Testis (tissue), 2 donors: Measurements from ENCODE around the gene KCNJ4.
"Not testable (repeated sequence)": the region's sequence is repeated elsewhere in the genome, so short reads cannot be mapped to it uniquely, and the experiment has no call there.

ENCODE experiments used
- POLR2A ChIP-seq: fragments of 450-650 bp; IDR thresholded peaks from one replicate; pipeline ENCODE4 v1.6.1; 2017; ENCODE audit warnings: antibody characterized with exemption, mild to moderate bottlenecking, moderate library complexity
- TF ChIP-seq, protein P1 (sequence below), 3 experiments: fragments of 450-650 bp in 2 of 3; fragments of 200-600 bp in 1 of 3; sonication (generic) in 1 of 3; IDR thresholded peaks; one replicate each; pipeline ENCODE4 v1.5.1; 2016 to 2019; ENCODE audit warnings: antibody characterized with exemption in 3 of 3, mild to moderate bottlenecking in 2 of 3, moderate library complexity in 1 of 3

DNA sequence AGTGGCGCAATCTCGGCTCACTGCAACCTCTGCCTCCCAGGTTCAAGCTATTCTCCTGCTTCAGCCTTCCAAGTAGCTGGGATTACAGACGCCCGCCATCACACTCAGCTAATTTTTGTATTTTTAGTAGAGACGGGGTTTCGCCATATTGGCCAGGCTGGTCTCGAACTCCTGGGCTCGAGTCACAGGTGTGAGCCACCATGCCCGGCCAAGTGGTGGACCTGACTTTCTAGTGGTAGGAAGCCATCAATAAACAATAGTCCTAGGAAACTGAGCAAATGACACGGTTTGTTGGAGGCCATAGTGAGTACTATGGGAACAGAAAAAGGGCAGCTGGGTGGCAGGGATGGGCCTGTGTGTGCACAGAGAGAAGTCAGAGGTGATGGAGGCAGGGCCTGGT lies 15.2 kb upstream of the KCNJ4 start:
- TF ChIP-seq, protein P1, sequence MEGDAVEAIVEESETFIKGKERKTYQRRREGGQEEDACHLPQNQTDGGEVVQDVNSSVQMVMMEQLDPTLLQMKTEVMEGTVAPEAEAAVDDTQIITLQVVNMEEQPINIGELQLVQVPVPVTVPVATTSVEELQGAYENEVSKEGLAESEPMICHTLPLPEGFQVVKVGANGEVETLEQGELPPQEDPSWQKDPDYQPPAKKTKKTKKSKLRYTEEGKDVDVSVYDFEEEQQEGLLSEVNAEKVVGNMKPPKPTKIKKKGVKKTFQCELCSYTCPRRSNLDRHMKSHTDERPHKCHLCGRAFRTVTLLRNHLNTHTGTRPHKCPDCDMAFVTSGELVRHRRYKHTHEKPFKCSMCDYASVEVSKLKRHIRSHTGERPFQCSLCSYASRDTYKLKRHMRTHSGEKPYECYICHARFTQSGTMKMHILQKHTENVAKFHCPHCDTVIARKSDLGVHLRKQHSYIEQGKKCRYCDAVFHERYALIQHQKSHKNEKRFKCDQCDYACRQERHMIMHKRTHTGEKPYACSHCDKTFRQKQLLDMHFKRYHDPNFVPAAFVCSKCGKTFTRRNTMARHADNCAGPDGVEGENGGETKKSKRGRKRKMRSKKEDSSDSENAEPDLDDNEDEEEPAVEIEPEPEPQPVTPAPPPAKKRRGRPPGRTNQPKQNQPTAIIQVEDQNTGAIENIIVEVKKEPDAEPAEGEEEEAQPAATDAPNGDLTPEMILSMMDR (IDR thresholded peaks at IDR 0.05) = not testable (repeated sequence)
- not testable (repeated sequence) for TF ChIP-seq POLR2A
